ENCODE measurements around the gene PRR33.
"Not testable (repeated sequence)": the region's sequence is repeated elsewhere in the genome, so short reads cannot be mapped to it uniquely, and the experiment has no call there.

Gene PRR33

GRCh38 chr11:1891831-1892115, at the start of gene PRR33:
Gene PRR33, minus strand, starts transcription at chr11:1891895. Its CDS starts 1,311 bp downstream, at chr11:1890584.
- H3K36me3 ChIP-seq (ENCODE audit: control insufficient read depth, insufficient read depth, low read length) = no peaks in the 10 kb centered on the region
- H3K9me3 ChIP-seq (ENCODE audit: control insufficient read depth, low read length) = no peaks in the 10 kb centered on the region

DNA sequence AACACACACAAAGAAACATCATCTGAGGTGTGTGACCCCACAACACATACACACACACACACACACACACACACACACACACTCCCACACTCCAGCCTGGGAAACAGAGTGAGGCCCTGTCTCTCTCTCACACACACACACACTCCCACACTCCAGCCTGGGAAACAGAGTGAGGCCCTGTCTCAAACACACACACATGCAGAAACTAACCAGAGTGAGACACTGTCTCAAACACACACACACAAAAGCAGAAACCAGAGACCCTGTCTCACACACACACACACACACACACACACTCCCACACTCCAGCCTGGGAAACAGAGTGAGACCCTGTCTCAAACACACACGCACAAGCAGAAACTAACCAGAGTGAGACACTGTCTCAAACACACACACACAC, 48.1 kb upstream of the PRR33 start:
- H3K27me3 ChIP-seq (ENCODE audit: control insufficient read depth, insufficient read depth, low read length); H3K36me3 ChIP-seq (ENCODE audit: control insufficient read depth, insufficient read depth, low read length); H3K4me1 ChIP-seq (ENCODE audit: control insufficient read depth, insufficient read depth, low read length); H3K4me3 ChIP-seq (ENCODE audit: low read length); H3K9ac ChIP-seq (ENCODE audit: low read length); H3K9me3 ChIP-seq (ENCODE audit: control insufficient read depth, low read length): not testable (repeated sequence)

More at GRCh38 chr11:1891831-1892115, at the start of gene PRR33:
- Histone ChIP-seq H3K27me3 (ENCODE audit: control insufficient read depth, insufficient read depth, low read length) (peaks cover 4% of the 10 kb centered on the region), H3K9ac (ENCODE audit: low read length) (no peak within 1 kb of the TSS), H3K4me1 (ENCODE audit: control insufficient read depth, insufficient read depth, low read length) (peaks cover 5% of the 10 kb centered on the region), H3K4me3 (ENCODE audit: low read length) (no peak within 1 kb of the TSS)

DNA sequence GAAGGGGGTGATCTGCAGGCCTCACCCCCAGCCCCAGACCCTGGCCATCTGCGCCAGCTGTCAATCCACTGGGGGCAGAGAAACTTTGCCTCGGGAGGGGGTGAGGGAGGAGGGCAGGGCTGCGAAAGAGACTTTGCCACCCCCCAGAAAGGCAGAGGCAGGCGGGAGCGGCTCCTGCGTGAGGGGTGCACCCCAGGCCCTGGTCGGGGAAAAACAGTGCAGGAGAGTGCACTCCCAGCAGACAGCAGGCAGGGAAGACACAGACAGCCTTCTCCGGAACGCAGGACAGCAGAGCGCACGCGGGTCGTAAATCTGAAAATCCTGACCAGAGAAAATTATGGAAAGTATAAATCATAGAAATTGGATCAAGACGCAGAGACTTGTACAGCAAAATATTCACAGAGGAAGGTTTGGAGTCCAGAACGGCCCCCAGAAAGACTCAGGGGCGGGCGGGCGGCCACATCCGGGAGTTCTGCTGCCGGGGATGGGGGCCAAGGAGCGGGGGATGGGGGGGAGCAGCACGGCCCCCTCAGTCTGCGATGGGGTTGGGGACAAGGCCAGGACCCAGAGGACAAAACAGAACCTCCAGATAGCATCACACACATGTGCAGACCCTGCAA, 47.4 kb upstream of the PRR33 start:
- H3K9me3 ChIP-seq (ENCODE audit: control insufficient read depth, low read length) = no peaks in the 10 kb centered on the region
- no peaks in the 10 kb centered on the region for H3K4me1 ChIP-seq (ENCODE audit: control insufficient read depth, insufficient read depth, low read length)
- H3K9ac ChIP-seq (ENCODE audit: low read length) = no peak overlapping the region
- H3K27me3 ChIP-seq (ENCODE audit: control insufficient read depth, insufficient read depth, low read length) = no peaks in the 10 kb centered on the region
- H3K4me3 ChIP-seq (ENCODE audit: low read length) = no peak overlapping the region
- no peaks in the 10 kb centered on the region for H3K36me3 ChIP-seq (ENCODE audit: control insufficient read depth, insufficient read depth, low read length)

DNA sequence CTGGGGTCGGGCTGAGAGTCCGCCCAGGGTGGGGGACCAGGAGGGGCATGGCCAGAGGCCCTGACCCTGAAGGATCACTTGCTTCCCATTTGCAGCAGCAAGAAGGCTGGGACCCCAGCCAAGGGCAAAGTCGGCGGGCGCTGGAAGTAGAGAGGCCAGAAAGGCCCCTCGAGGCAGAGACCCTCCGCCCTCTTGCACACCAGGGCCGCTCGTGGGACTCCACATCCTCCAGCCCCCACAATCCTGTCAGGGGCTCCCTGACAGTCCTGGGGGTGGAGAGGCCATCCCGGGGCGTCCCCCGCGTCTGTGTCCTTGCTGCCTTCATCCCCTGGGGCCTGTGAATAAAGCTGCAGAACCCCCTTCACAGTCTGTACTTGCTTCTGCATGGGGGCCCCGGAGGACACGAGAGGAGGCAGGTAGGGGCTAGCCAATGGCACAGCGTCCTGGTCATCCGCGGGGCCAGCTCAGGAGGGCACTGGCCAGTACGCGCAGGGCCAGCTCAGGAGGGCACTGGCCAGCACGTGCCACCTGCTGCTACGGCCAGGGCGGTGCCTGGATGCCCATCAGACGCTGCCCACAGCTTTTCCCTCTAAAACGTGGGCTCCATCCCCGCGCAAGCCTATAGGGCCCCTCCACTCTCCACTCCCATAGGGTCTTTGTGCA, 46.8 kb upstream of the PRR33 start:
- H3K4me1 ChIP-seq (ENCODE audit: control insufficient read depth, insufficient read depth, low read length) = no peaks in the 10 kb centered on the region
- no peaks in the 10 kb centered on the region for H3K36me3 ChIP-seq (ENCODE audit: control insufficient read depth, insufficient read depth, low read length)
- no peak overlapping the region for H3K9ac ChIP-seq (ENCODE audit: low read length)
- no peak overlapping the region for H3K4me3 ChIP-seq (ENCODE audit: low read length)
- no peaks in the 10 kb centered on the region for H3K27me3 ChIP-seq (ENCODE audit: control insufficient read depth, insufficient read depth, low read length)
- no peaks in the 10 kb centered on the region for H3K9me3 ChIP-seq (ENCODE audit: control insufficient read depth, low read length)

DNA sequence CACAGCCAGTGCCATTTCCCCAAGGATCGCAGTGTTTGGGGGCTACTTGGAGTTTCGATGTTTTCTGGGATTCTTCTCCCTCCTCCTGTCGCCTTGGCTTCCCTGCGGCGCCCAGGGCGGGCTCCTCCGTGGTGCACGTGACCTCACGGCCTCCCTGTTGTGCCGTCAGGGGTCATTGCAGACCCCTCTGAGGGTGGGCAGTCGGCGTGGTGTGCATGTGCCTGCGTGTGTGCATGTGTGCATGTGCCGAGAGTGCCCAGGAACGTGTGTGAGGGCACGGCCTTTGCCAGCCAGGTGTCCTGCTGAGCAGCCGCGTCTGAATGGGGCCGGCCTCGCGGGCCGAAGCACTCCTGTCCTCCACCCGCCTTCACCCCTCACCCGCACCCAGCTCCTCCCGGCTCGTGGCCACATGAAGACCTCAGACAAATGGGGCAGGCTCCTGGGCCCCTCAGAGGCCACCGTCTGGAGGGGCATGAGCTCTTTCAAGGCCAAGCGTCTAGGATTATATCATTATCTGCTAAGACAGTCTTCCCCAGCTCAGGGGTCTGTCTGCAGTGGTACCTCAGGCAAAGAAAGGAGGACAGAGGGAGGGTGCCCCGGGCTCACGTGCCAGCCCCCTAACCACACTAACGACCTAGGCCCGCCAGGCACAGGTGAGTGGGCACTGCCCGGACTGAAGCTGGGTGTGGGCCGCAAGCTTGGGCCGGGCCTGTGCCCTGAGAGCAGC, 46.1 kb upstream of the PRR33 start:
- H3K4me3 ChIP-seq (ENCODE audit: low read length) = no peak overlapping the region
- H3K9ac ChIP-seq (ENCODE audit: low read length) = no peak overlapping the region
- H3K4me1 ChIP-seq (ENCODE audit: control insufficient read depth, insufficient read depth, low read length) = no peaks in the 10 kb centered on the region

DNA sequence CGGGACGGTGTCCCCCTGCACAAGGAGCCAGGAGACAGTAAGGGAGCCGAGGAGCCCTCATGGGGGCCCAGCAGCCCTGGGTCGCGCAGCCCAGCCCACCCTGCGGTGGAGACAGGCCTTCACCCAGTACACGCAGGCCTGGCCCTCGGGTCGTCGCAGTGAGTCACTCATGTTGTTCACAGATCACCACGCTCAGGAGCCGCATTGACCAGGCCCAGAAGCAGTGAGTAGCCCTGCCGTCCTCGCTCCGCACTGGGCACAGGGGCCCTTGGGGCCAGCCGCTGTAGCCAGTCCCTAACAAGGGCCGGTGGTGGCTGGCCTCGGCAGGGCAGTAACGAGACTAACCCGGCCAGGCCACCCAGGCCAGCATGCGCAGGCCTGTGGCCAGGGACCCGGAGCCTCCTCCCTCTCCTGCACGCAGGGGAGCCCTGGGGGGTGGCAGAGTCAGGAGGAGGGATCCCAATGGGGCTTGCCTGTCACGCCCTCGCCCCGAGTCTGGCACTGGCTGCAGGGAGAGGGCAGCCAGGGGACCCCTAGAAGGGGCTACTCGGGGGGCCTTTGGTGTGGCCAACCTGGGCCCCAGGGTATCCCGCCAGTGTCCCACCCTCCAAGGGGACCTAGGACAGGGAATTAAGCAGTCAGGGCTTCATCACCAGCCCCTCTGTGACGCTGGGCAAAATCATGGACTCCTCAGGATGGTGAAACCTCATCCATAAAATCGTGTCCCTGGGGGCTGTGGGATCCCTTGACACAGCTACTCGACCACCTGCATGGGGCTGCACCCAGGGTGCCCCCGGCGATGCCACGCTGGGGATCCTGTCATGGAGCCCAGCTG, 45.3 kb upstream of the PRR33 start:
- H3K4me3 ChIP-seq (ENCODE audit: low read length) = no peak overlapping the region
- H3K4me1 ChIP-seq (ENCODE audit: control insufficient read depth, insufficient read depth, low read length) = no peaks in the 10 kb centered on the region
- no peaks in the 10 kb centered on the region for H3K36me3 ChIP-seq (ENCODE audit: control insufficient read depth, insufficient read depth, low read length)
- H3K9me3 ChIP-seq (ENCODE audit: control insufficient read depth, low read length) = no peaks in the 10 kb centered on the region
- no peaks in the 10 kb centered on the region for H3K27me3 ChIP-seq (ENCODE audit: control insufficient read depth, insufficient read depth, low read length)
- H3K9ac ChIP-seq (ENCODE audit: low read length) = no peak overlapping the region

More for the DNA sequence above, 46.1 kb upstream of the PRR33 start:
- no peaks in the 10 kb centered on the region for H3K27me3 ChIP-seq (ENCODE audit: control insufficient read depth, insufficient read depth, low read length)
- no peaks in the 10 kb centered on the region for H3K36me3 ChIP-seq (ENCODE audit: control insufficient read depth, insufficient read depth, low read length)
- H3K9me3 ChIP-seq (ENCODE audit: control insufficient read depth, low read length) = no peaks in the 10 kb centered on the region

DNA sequence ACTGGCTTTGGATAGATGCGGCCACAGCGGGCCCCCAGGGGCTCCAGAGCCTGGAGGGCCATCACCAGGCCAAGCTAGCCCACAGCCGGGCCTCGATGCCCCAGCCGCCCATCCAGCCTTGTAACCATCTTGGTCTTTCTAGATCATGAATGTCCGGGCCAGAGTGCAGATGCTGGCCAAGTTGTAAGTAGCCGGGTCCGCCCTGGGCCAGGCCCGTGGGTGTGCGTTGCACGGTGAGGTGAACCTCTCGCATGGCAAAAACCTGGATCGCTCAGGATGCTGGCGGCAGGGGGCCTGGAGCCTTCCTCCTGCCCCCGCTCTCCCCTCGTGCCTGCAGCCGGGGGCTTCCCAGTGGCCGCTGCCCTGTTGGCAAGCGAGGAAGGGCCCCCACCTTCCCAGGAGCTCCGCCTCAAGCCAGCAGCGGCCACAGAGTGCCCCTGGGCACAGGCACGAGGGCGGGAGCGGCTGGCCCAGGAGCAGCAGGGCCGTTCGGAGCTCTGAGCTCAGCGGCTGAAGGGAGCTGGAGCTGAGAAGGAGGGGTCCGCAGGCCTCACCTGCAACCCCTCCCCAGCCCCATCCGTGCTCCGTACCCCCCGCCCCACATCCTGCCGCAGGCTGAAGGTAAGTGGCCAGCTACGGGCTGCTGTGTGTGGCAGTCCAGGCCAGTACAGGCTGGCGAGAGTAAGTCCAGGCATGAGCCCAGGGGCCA, 44.5 kb upstream of the PRR33 start:
- Histone ChIP-seq H3K27me3 (ENCODE audit: control insufficient read depth, insufficient read depth, low read length) (no peaks in the 10 kb centered on the region), H3K4me1 (ENCODE audit: control insufficient read depth, insufficient read depth, low read length) (no peaks in the 10 kb centered on the region), H3K4me3 (ENCODE audit: low read length) (no peak overlapping the region), H3K36me3 (ENCODE audit: control insufficient read depth, insufficient read depth, low read length) (no peaks in the 10 kb centered on the region), H3K9me3 (ENCODE audit: control insufficient read depth, low read length) (no peaks in the 10 kb centered on the region), H3K9ac (ENCODE audit: low read length) (no peak overlapping the region)

DNA sequence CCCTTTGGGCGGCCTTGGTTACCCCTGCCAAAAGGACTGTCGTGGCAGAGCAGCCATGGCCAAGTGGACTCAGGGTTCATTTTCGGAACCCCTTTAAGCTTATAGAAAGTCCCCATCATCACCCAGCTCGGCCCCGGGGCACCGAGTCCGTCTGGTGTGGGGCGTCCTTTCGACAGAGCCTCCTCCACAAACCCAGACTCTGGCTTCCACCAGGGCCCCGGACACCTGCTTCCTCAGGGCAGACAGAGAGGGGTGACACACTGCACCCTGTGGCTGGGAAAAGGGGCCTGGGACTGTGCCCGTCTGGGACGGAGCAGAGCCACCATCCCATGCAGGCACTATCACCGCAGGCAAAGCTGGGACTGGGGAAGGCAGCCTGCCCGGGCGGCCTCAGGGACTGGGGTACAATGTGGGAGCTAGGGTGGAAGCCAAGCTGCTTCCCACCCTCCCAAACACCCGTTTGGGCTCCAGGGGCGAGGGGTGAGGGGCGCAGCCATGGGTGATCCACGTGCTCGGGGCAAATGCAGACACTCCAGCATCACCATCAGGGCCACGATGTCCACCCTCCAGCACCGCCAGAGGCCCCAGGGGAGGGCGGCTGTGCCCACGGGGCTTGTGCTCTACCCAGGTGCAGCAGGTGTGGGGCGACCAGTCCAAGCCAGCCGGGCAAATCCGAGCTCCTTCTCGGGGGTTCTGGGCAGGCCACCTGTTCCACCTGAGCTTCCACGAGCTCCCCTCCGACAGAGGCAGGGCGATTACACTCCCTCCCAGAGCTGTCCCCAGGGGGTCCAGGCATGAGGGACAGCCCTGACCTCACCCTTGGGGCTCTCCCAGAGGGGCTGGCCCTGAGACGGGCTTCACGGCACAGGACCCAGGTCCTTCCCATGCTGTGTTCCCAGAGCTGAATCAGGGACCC, 43.7 kb upstream of the PRR33 start:
- Histone ChIP-seq H3K4me3 (ENCODE audit: low read length) (no peak overlapping the region), H3K9me3 (ENCODE audit: control insufficient read depth, low read length) (no peaks in the 10 kb centered on the region), H3K27me3 (ENCODE audit: control insufficient read depth, insufficient read depth, low read length) (no peaks in the 10 kb centered on the region), H3K9ac (ENCODE audit: low read length) (no peak overlapping the region), H3K36me3 (ENCODE audit: control insufficient read depth, insufficient read depth, low read length) (no peaks in the 10 kb centered on the region), H3K4me1 (ENCODE audit: control insufficient read depth, insufficient read depth, low read length) (no peaks in the 10 kb centered on the region)

DNA sequence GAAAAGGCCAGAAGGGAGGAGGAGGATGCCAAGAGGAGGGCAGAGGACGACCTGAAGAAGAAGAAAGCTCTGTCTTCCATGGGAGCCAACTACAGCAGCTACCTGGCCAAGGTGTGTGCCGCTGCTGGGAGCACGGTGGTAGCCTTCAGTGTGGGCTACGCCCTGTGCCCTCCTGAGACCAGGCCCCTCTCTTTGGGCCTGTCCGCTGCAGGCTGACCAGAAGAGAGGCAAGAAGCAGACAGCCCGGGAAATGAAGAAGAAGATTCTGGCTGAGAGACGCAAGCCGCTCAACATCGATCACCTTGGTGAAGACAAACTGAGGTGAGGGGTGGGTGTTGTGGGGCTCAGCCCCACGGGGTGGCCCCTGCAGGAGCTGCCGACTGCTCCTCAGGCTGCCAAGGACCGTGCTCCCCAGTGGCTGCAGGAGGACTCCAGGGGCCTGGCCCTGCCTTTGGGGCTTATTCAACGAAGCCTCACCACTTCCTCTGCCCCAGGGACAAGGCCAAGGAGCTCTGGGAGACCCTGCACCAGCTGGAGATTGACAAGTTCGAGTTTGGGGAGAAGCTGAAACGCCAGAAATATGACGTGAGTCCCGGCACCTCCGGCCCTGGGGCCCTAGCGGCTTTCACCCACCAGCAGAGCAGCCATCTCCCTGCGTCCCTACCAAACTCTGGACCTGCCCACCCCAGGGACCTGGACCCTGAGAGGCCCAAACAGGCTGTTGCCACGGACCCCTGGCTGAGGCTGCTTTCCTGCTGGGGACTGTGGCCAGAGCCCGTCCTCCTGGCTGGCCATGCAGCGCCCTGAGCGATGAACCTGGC, 42.9 kb upstream of the PRR33 start:
- Histone ChIP-seq H3K9me3 (ENCODE audit: control insufficient read depth, low read length) (no peaks in the 10 kb centered on the region), H3K4me1 (ENCODE audit: control insufficient read depth, insufficient read depth, low read length) (no peaks in the 10 kb centered on the region), H3K4me3 (ENCODE audit: low read length) (no peak overlapping the region), H3K27me3 (ENCODE audit: control insufficient read depth, insufficient read depth, low read length) (no peaks in the 10 kb centered on the region), H3K36me3 (ENCODE audit: control insufficient read depth, insufficient read depth, low read length) (no peaks in the 10 kb centered on the region), H3K9ac (ENCODE audit: low read length) (no peak overlapping the region)

GRCh38 chr11:1933416-1934334, 42.0 kb upstream of the PRR33 start:
- no peak overlapping the region for H3K4me3 ChIP-seq (ENCODE audit: low read length)
- H3K36me3 ChIP-seq (ENCODE audit: control insufficient read depth, insufficient read depth, low read length) = no peaks in the 10 kb centered on the region
- no peaks in the 10 kb centered on the region for H3K27me3 ChIP-seq (ENCODE audit: control insufficient read depth, insufficient read depth, low read length)
- H3K9ac ChIP-seq (ENCODE audit: low read length) = no peak overlapping the region
- no peaks in the 10 kb centered on the region for H3K9me3 ChIP-seq (ENCODE audit: control insufficient read depth, low read length)
- H3K4me1 ChIP-seq (ENCODE audit: control insufficient read depth, insufficient read depth, low read length) = no peaks in the 10 kb centered on the region
